Osteoblast (primary cell): ENCODE measurements around the gene RBM20. TPM values are rescaled to one million over a fixed set of nuclear protein-coding genes. Genes with fewer than 3 reads are reported as not detected.

Experiments
- DNase-seq: peaks from one replicate; pipeline ENCODE4 v3.0.0; 2011; ENCODE audit warnings: low spot score, mixed read lengths; ENCODE audit not compliant: insufficient read length; ENCODE audit errors: missing footprints
- H2AFZ ChIP-seq: 2 replicates; pipeline ENCODE4 v1.6.0; 2011; ENCODE audit warnings: mild to moderate bottlenecking, low read length
- H3K27ac ChIP-seq: 2 replicates; pipeline ENCODE4 v1.5.1; 2011; ENCODE audit warnings: mild to moderate bottlenecking, low read depth, low read length, moderate library complexity
- H3K27me3 ChIP-seq: 2 replicates; pipeline ENCODE4 v1.6.0; 2012; ENCODE audit warnings: mild to moderate bottlenecking, control low read depth, inconsistent platforms, low read length, moderate library complexity; ENCODE audit not compliant: insufficient read depth
- H3K36me3 ChIP-seq: 2 replicates; pipeline ENCODE4 v1.5.1; 2011; ENCODE audit warnings: mild to moderate bottlenecking, low read length, control low read depth, moderate library complexity; ENCODE audit not compliant: insufficient read depth
- H3K4me1 ChIP-seq: 2 replicates; pipeline ENCODE4 v1.5.1; 2011; ENCODE audit warnings: mild to moderate bottlenecking, low read length, control low read depth, moderate library complexity; ENCODE audit not compliant: insufficient read depth
- H3K4me2 ChIP-seq: 2 replicates; pipeline ENCODE4 v1.6.0; 2011; ENCODE audit warnings: mild to moderate bottlenecking, low read length; ENCODE audit not compliant: insufficient read depth
- H3K4me3 ChIP-seq: fragments of 200-600 bp; sonication (generic); 3 replicates; pipeline ENCODE4 v1.5.1; 2012; ENCODE audit warnings: mild to moderate bottlenecking, low read length, inconsistent platforms; ENCODE audit not compliant: insufficient read depth
- H3K79me2 ChIP-seq: 2 replicates; pipeline ENCODE4 v1.6.0; 2012; ENCODE audit warnings: mild to moderate bottlenecking, low read length, control low read depth, inconsistent platforms; ENCODE audit not compliant: insufficient read depth
- H3K9me3 ChIP-seq: 2 replicates; pipeline ENCODE4 v1.5.1; 2011; ENCODE audit warnings: low read depth, low read length, control low read depth
- H4K20me1 ChIP-seq: 2 replicates; pipeline ENCODE4 v1.6.0; 2012; ENCODE audit warnings: mild to moderate bottlenecking, low read length, control low read depth; ENCODE audit not compliant: insufficient read depth
- total RNA-seq: library from RNA; depleted of rRNA; stranded (reverse); fragments of >200 nt; gene quantifications from 2 replicates; pipeline ENCODE4 v1.2.3, GENCODE V29; 2012
- TF ChIP-seq, protein P1 (sequence below): IDR thresholded peaks from 2 replicates; pipeline ENCODE4 v1.5.1; 2011; ENCODE audit warnings: mild to moderate bottlenecking, low read depth, low read length, moderate library complexity; ENCODE audit errors: extremely low read depth

Gene RBM20
- total RNA-seq, 1 donor = not detected

GRCh38 chr10:110827410-110827809, 183.3 kb downstream of the RBM20 start:
- TF ChIP-seq, protein P1, sequence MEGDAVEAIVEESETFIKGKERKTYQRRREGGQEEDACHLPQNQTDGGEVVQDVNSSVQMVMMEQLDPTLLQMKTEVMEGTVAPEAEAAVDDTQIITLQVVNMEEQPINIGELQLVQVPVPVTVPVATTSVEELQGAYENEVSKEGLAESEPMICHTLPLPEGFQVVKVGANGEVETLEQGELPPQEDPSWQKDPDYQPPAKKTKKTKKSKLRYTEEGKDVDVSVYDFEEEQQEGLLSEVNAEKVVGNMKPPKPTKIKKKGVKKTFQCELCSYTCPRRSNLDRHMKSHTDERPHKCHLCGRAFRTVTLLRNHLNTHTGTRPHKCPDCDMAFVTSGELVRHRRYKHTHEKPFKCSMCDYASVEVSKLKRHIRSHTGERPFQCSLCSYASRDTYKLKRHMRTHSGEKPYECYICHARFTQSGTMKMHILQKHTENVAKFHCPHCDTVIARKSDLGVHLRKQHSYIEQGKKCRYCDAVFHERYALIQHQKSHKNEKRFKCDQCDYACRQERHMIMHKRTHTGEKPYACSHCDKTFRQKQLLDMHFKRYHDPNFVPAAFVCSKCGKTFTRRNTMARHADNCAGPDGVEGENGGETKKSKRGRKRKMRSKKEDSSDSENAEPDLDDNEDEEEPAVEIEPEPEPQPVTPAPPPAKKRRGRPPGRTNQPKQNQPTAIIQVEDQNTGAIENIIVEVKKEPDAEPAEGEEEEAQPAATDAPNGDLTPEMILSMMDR = no peak
- Histone ChIP-seq H3K4me1 (peaks cover 4% of the 10 kb centered on the region), H3K27me3 (peaks cover 24% of the 10 kb centered on the region), H3K4me2 (no peak overlapping the region), H3K4me3 (no peak overlapping the region), H3K36me3 (no peaks in the 10 kb centered on the region), H4K20me1 (no peaks in the 10 kb centered on the region), H2AFZ (no peak overlapping the region), H3K79me2 (no peaks in the 10 kb centered on the region), H3K9me3 (no peaks in the 10 kb centered on the region), H3K27ac (no peak overlapping the region)
- no peak for DNase-seq

DNA sequence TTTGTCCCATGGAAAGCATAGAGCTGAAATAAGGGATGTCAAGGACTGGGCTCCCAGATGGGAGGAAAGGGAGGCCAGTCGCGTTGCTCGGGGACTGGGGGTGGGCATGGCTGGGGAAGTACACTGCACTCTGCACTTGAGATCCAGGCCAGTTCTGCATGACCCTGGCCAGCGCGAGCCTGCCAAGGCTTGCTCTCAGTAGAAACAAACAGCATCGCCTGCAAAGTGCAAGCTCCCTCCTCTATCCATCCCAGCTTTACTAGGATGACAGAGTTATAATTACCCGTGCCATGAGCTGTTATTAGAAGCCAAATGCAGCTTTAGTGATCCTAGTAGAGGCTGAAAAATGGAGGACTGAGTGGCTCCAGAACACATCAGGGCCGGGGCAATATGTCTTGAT, 183.7 kb downstream of the RBM20 start:
- H3K27me3 ChIP-seq = peaks cover 24% of the 10 kb centered on the region
- no peaks in the 10 kb centered on the region for H3K36me3 ChIP-seq
- no peak overlapping the region for H2AFZ ChIP-seq
- H3K27ac ChIP-seq = no peak overlapping the region
- peaks cover 4% of the 10 kb centered on the region for H3K4me1 ChIP-seq
- no peaks in the 10 kb centered on the region for H4K20me1 ChIP-seq
- no peak for DNase-seq
- TF ChIP-seq, protein P1 = no peak
- H3K4me3 ChIP-seq = no peak overlapping the region
- no peaks in the 10 kb centered on the region for H3K79me2 ChIP-seq
- H3K4me2 ChIP-seq = no peak overlapping the region
- H3K9me3 ChIP-seq = no peaks in the 10 kb centered on the region

- DNase-seq = no peak
These were observed 184.4 kb downstream of the RBM20 start for GRCh38 chr10:110828525-110828924.

GRCh38 chr10:110829721-110830410, 185.7 kb downstream of the RBM20 start:
- Histone ChIP-seq H3K9me3 (no peaks in the 10 kb centered on the region), H2AFZ (no peak overlapping the region), H3K4me1 (peaks cover 4% of the 10 kb centered on the region), H3K27me3 (peaks cover 18% of the 10 kb centered on the region), H3K27ac (no peak overlapping the region), H3K36me3 (no peaks in the 10 kb centered on the region), H4K20me1 (no peaks in the 10 kb centered on the region), H3K79me2 (no peaks in the 10 kb centered on the region), H3K4me2 (no peak overlapping the region), H3K4me3 (no peak overlapping the region)
- TF ChIP-seq, protein P1 = no peak
- no peak for DNase-seq

More at GRCh38 chr10:110828525-110828924, 184.4 kb downstream of the RBM20 start:
- Histone ChIP-seq H3K4me1 (peaks cover 4% of the 10 kb centered on the region), H3K36me3 (no peaks in the 10 kb centered on the region), H3K9me3 (no peaks in the 10 kb centered on the region), H3K27me3 (peaks cover 24% of the 10 kb centered on the region), H3K4me2 (no peak overlapping the region), H2AFZ (no peak overlapping the region), H3K4me3 (no peak overlapping the region), H4K20me1 (no peaks in the 10 kb centered on the region), H3K27ac (no peak overlapping the region), H3K79me2 (no peaks in the 10 kb centered on the region)
- TF ChIP-seq, protein P1 = no peak
